ENCODE results near the gene GALNT8. TPM values are rescaled to one million over a fixed set of nuclear protein-coding genes. Genes with fewer than 3 reads are reported as not detected.
A peak's percentile ranks its signal among the peaks of the same experiment; 100 is the strongest.

The GALNT8 gene
- total and polyA plus RNA-seq, 10 of the 15 experiments (the other 5 are each of a cell fraction or from before 2014, with no cell fraction given): 0.14 to 0.81 (median 0.31) TPM; not detected in 1

DNA sequence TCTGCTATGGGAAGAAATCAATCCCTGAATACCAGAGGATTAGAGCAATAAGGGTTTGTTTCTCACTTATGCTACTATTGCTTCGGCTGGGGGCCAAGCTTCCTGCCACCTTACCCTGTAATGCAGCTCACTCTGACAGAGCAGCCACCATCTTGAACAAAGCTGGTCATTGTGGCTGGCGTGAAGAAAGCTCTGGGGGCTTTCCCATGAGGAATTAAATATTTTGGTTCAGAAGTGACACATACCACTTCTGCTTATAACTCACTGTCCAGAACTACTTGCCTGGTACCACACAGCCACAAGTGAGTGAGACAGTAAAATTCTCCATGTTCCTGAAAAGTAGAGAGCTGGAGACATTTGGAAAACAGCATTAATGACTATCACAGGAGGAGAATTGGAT is 82.6 kb downstream of the GALNT8 start:
- CTCF ChIA-PET: interaction anchor here (0.7 to 1.4 kb wide), 3 partner anchors 10 to 46 kb away, joined by 3 read pairs; no protein-coding TSS in a partner anchor
- H3K79me2 ChIP-seq (ENCODE audit: control insufficient read depth, insufficient read depth, low read length): no peaks in the 10 kb centered on the region
- no peaks in the 10 kb centered on the region for H3K9me3 ChIP-seq (replicated peaks; ENCODE audit: control insufficient read depth, insufficient read depth, low read length)
- H3K36me3 ChIP-seq (ENCODE audit: control insufficient read depth in 2 of 2, insufficient read depth in 2 of 2, low read length in 1 of 2): no peaks in the 10 kb centered on the region
- no TSS peak for BruUV-seq (replicated peaks)
- TF ChIP-seq SPI1 (IDR thresholded peaks at IDR 0.05; ENCODE audit: borderline replicate concordance, insufficient read depth, low read depth, low read length) (peak; percentile 45; the same call in 1 of the 2 replicates), MEF2B (IDR thresholded peaks at IDR 0.05; ENCODE audit: partially characterized antibody, poor library complexity, severe bottlenecking) (no peak), RELA (IDR thresholded peaks at IDR 0.05; ENCODE audit: borderline replicate concordance, partially characterized antibody) (no peak)
- H3K9ac ChIP-seq (ENCODE audit: control insufficient read depth, insufficient read depth, low read length): no peak overlapping the region
- peaks cover 0 to 4% of the 10 kb centered on the region in 2 experiments; a peak in 1 of 4 replicates for H3K27me3 ChIP-seq (replicated peaks in 1 of 2; ENCODE audit: control insufficient read depth in 2 of 2, insufficient read depth in 2 of 2, low read length in 1 of 2)
- FAIRE-seq (no peak), ATAC-seq (peak; percentile 52), DNase-seq (ENCODE audit: low read depth, low spot score) (no peak)
- POLR2A ChIA-PET: interaction anchor here (0.7 kb wide), 1 partner anchor 57 kb away, joined by 3 read pairs; no protein-coding TSS in a partner anchor
- in situ Hi-C loops (cut with MboI) (no loop called here), intact Hi-C loops (cut with micrococcal nuclease; ENCODE audit: unreplicated experiment) (no loop called here)
- SMC1A ChIA-PET (ENCODE audit: uncharacterized antibody, unreplicated experiment): interaction anchor here (1.0 to 1.5 kb wide), 2 partner anchors 11 to 42 kb away, joined by 3 to 5 read pairs; no protein-coding TSS in a partner anchor
- H2AFZ ChIP-seq (ENCODE audit: control insufficient read depth, low read depth, low read length): no peak overlapping the region
- 6% methylated on average over 2 of the region's 2 CpGs for WGBS (ENCODE audit: insufficient coverage, insufficient replicate concordance, low lambda C conversion rate, missing lambda C conversion rate)
- H3K4me1 ChIP-seq (ENCODE audit: control insufficient read depth, insufficient read depth, low read length): peaks cover 8% of the 10 kb centered on the region
- no peak overlapping the region for H3K4me2 ChIP-seq (ENCODE audit: control insufficient read depth, insufficient read depth)
- no peak overlapping the region for H3K27ac ChIP-seq (ENCODE audit: control insufficient read depth, insufficient read depth)
- H3K4me3 ChIP-seq: no peak overlapping the region
- RAD21 ChIA-PET (ENCODE audit: unreplicated experiment): no interaction called here
- H4K20me1 ChIP-seq (ENCODE audit: control insufficient read depth, insufficient read depth): no peaks in the 10 kb centered on the region

DNA sequence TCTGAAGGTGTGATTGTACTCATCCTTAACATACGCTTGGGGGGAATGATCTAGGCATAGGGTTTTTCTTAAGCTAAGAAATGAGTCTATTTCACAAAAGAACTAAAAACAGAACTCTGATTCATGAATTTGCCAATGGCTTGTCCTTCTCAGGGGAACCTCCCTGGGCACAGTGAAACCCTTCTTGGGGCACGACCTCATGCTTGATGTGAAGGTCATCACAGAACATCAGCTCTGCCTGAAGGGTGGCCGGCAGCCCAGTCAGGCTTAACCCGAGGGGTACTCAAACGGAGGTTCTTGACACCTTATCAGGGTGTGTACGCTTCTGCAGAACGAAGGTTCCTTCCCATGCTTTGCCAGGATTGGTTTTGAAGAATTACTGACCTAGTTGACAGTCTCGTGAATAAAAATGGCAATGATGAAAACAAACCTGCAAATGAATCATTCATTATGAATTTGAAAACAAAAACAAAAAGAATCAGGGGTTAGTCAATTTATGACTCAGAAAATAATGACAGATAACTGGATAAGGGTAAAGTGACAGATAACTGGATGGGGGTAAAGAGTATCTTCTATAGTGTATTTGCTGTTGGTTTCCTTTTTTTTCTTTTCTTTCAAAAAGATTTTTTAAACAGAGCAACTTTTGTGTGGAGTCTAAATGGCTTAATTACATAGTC is 86.4 kb downstream of the GALNT8 start:
- no TSS peak for BruUV-seq (replicated peaks)
- ChIA-PET RAD21 (ENCODE audit: unreplicated experiment) (interaction anchor here (0.6 to 0.8 kb wide), 2 partner anchors 22 to 51 kb away, joined by 3 read pairs; no protein-coding TSS in a partner anchor), SMC1A (ENCODE audit: uncharacterized antibody, unreplicated experiment) (interaction anchor here (0.9 to 2.4 kb wide), 3 partner anchors 41 to 137 kb away, joined by 3 to 7 read pairs (median 3); no protein-coding TSS in a partner anchor), CTCF (interaction anchor here (0.7 to 1.4 kb wide), 3 partner anchors 23 to 202 kb away, joined by 3 read pairs; no protein-coding TSS in a partner anchor), POLR2A (no interaction called here)
- Histone ChIP-seq H3K27me3 (replicated peaks in 1 of 2; ENCODE audit: control insufficient read depth in 2 of 2, insufficient read depth in 2 of 2, low read length in 1 of 2) (no peaks in the 10 kb centered on the region), H3K4me3 (no peak overlapping the region), H3K79me2 (ENCODE audit: control insufficient read depth, insufficient read depth, low read length) (no peaks in the 10 kb centered on the region), H3K27ac (ENCODE audit: control insufficient read depth, insufficient read depth) (no peak overlapping the region), H4K20me1 (ENCODE audit: control insufficient read depth, insufficient read depth) (no peaks in the 10 kb centered on the region; the same call in 1 of the 2 replicates), H3K9me3 (replicated peaks; ENCODE audit: control insufficient read depth, insufficient read depth, low read length) (no peaks in the 10 kb centered on the region), H3K36me3 (ENCODE audit: control insufficient read depth in 2 of 2, insufficient read depth in 2 of 2, low read length in 1 of 2) (no peaks in the 10 kb centered on the region; a peak in 1 of 4 replicates), H3K4me1 (ENCODE audit: control insufficient read depth, insufficient read depth, low read length) (peaks cover 11% of the 10 kb centered on the region), H3K4me2 (ENCODE audit: control insufficient read depth, insufficient read depth) (no peak overlapping the region), H3K9ac (ENCODE audit: control insufficient read depth, insufficient read depth, low read length) (no peak overlapping the region), H2AFZ (ENCODE audit: control insufficient read depth, low read depth, low read length) (no peak overlapping the region)
- FAIRE-seq: no peak
- TF ChIP-seq, protein P1, sequence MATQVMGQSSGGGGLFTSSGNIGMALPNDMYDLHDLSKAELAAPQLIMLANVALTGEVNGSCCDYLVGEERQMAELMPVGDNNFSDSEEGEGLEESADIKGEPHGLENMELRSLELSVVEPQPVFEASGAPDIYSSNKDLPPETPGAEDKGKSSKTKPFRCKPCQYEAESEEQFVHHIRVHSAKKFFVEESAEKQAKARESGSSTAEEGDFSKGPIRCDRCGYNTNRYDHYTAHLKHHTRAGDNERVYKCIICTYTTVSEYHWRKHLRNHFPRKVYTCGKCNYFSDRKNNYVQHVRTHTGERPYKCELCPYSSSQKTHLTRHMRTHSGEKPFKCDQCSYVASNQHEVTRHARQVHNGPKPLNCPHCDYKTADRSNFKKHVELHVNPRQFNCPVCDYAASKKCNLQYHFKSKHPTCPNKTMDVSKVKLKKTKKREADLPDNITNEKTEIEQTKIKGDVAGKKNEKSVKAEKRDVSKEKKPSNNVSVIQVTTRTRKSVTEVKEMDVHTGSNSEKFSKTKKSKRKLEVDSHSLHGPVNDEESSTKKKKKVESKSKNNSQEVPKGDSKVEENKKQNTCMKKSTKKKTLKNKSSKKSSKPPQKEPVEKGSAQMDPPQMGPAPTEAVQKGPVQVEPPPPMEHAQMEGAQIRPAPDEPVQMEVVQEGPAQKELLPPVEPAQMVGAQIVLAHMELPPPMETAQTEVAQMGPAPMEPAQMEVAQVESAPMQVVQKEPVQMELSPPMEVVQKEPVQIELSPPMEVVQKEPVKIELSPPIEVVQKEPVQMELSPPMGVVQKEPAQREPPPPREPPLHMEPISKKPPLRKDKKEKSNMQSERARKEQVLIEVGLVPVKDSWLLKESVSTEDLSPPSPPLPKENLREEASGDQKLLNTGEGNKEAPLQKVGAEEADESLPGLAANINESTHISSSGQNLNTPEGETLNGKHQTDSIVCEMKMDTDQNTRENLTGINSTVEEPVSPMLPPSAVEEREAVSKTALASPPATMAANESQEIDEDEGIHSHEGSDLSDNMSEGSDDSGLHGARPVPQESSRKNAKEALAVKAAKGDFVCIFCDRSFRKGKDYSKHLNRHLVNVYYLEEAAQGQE (IDR thresholded peaks at IDR 0.05; ENCODE audit: low read depth, low read length): no peak
- TF ChIP-seq SRF (IDR thresholded peaks at IDR 0.05; ENCODE audit: low read depth in 2 of 2, low read length in 2 of 2) (no peak), BMI1 (IDR thresholded peaks at IDR 0.05; ENCODE audit: borderline replicate concordance) (no peak), JUNB (IDR thresholded peaks at IDR 0.05) (peak; percentile 77), NRF1 (conservative IDR thresholded peaks at IDR 0.05; ENCODE audit: low read depth, low read length) (no peak)
- in situ Hi-C loops (cut with MboI): no loop called here
- peak; percentile 33 for ATAC-seq
- WGBS (ENCODE audit: insufficient coverage, insufficient replicate concordance, low lambda C conversion rate, missing lambda C conversion rate): 11% methylated on average over 8 of the region's 8 CpGs
- no peak for DNase-seq (ENCODE audit: low read depth, low spot score)
- intact Hi-C loops (cut with micrococcal nuclease; ENCODE audit: unreplicated experiment): no loop called here
